HepG2 (cell line): Measurements from ENCODE around the gene WDR54.

Source experiments
- CAMTA2 ChIP-seq: sonication (generic); formaldehyde crosslinking; IDR thresholded peaks from 2 replicates; pipeline ENCODE4 v1.4.0; 2020; ENCODE audit warnings: mild to moderate bottlenecking, missing genetic modification reagents, borderline replicate concordance
- DNMT1 ChIP-seq: sonication (generic); formaldehyde crosslinking; IDR thresholded peaks from 2 replicates; pipeline ENCODE4 v1.5.1; 2020; ENCODE audit warnings: mild to moderate bottlenecking, missing genetic modification reagents
- GATAD2A ChIP-seq: IDR thresholded peaks from 2 replicates; pipeline ENCODE4 v1.6.1; 2016
- HCFC1 ChIP-seq: fragments of 150-350 bp; IDR thresholded peaks from 2 replicates; pipeline ENCODE4 v1.6.1; 2014; ENCODE audit warnings: low read depth, low read length
- HNF4A ChIP-seq: sonication (generic); formaldehyde crosslinking; IDR thresholded peaks from 2 replicates; pipeline ENCODE4 v1.4.0; 2020; ENCODE audit warnings: missing genetic modification reagents
- MYC ChIP-seq: sonication (generic); formaldehyde crosslinking; IDR thresholded peaks from 2 replicates; pipeline ENCODE4 v1.9.0; 2021; ENCODE audit warnings: missing genetic modification reagents, borderline replicate concordance
- PAX8 ChIP-seq: sonication (generic); formaldehyde crosslinking; IDR thresholded peaks from 2 replicates; pipeline ENCODE4 v1.8.0; 2022; ENCODE audit warnings: mild to moderate bottlenecking, missing genetic modification reagents, borderline replicate concordance
- POLR2A ChIP-seq, 2 experiments: IDR thresholded peaks; 2 replicates each; pipeline ENCODE4 v1.6.1; 2011; ENCODE audit warnings: low read depth in 2 of 2, low read length in 2 of 2, mild to moderate bottlenecking in 1 of 2, moderate library complexity in 1 of 2; ENCODE audit not compliant: insufficient read depth in 1 of 2
- POLR2AphosphoS5 ChIP-seq: IDR thresholded peaks from 2 replicates; pipeline ENCODE4 v1.6.1; 2012; ENCODE audit warnings: low read depth, low read length
- PTBP1 ChIP-seq: fragments of 200-400 bp; formaldehyde crosslinking; IDR thresholded peaks from 2 replicates; pipeline ENCODE4 v1.6.1; 2018; ENCODE audit warnings: low read length, low read depth; ENCODE audit not compliant: poor library complexity, severe bottlenecking
- ZNF121 ChIP-seq: sonication (generic); formaldehyde crosslinking; IDR thresholded peaks from 2 replicates; pipeline ENCODE4 v1.5.0; 2020; ENCODE audit warnings: mild to moderate bottlenecking, missing genetic modification reagents
- ZNF33A ChIP-seq: sonication (generic); formaldehyde crosslinking; IDR thresholded peaks from 2 replicates; pipeline ENCODE4 v1.5.1; 2020; ENCODE audit warnings: missing genetic modification reagents, mild to moderate bottlenecking, moderate library complexity, borderline replicate concordance
- TF ChIP-seq, protein P1 (sequence below): sonication (generic); formaldehyde crosslinking; IDR thresholded peaks from 2 replicates; pipeline ENCODE4 v1.5.0; 2020; ENCODE audit warnings: mild to moderate bottlenecking, missing genetic modification reagents, moderate library complexity
- TF ChIP-seq, protein P2 (sequence below), 2 experiments: fragments of 450-650 bp in 1 of 2; sonication (generic) in 1 of 2; formaldehyde crosslinking in 1 of 2; IDR thresholded peaks; 2 replicates each; pipeline versions ENCODE4 v1.6.1 to v1.8.0; 2016 to 2022; ENCODE audit warnings: antibody characterized with exemption in 1 of 2, mild to moderate bottlenecking in 1 of 2, missing genetic modification reagents in 1 of 2

DNA sequence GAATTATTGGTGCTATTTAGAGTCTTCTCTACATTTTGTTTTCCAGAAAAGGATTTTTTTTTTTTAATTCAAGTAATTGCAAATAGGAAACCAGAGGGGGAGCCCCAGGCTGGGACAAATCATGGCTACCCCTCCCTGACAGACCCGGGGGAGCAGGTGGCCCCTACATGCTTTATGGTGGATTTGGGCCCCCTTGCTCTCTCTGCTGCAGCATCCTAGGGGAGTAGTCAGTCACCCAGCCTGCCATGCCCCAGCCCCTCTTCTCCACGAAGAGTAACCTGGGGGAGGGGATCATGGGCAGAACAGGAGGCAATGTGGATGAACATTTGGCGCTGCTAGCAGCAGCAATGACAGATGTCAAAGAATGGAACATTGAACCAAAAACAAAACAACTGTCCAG lies 4.8 kb upstream of the WDR54 start:
- TF ChIP-seq CAMTA2 (CRISPR knock-in tag) (no peak), ZNF33A (CRISPR knock-in tag) (no peak), DNMT1 (no peak), POLR2AphosphoS5 (no peak), MYC (no peak), ZNF121 (CRISPR knock-in tag) (no peak), PAX8 (CRISPR knock-in tag) (no peak), POLR2A (IDR thresholded peaks at IDR 0.05; ENCODE audit: insufficient read depth in 1 of 2, low read depth in 2 of 2, low read length in 2 of 2) (no peak), HCFC1 (no peak), GATAD2A (CRISPR knock-in tag) (no peak), HNF4A (CRISPR knock-in tag) (no peak), PTBP1 (no peak)
- TF ChIP-seq, protein P1, sequence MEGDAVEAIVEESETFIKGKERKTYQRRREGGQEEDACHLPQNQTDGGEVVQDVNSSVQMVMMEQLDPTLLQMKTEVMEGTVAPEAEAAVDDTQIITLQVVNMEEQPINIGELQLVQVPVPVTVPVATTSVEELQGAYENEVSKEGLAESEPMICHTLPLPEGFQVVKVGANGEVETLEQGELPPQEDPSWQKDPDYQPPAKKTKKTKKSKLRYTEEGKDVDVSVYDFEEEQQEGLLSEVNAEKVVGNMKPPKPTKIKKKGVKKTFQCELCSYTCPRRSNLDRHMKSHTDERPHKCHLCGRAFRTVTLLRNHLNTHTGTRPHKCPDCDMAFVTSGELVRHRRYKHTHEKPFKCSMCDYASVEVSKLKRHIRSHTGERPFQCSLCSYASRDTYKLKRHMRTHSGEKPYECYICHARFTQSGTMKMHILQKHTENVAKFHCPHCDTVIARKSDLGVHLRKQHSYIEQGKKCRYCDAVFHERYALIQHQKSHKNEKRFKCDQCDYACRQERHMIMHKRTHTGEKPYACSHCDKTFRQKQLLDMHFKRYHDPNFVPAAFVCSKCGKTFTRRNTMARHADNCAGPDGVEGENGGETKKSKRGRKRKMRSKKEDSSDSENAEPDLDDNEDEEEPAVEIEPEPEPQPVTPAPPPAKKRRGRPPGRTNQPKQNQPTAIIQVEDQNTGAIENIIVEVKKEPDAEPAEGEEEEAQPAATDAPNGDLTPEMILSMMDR (CRISPR knock-in tag), result no peak
- TF ChIP-seq, protein P2, sequence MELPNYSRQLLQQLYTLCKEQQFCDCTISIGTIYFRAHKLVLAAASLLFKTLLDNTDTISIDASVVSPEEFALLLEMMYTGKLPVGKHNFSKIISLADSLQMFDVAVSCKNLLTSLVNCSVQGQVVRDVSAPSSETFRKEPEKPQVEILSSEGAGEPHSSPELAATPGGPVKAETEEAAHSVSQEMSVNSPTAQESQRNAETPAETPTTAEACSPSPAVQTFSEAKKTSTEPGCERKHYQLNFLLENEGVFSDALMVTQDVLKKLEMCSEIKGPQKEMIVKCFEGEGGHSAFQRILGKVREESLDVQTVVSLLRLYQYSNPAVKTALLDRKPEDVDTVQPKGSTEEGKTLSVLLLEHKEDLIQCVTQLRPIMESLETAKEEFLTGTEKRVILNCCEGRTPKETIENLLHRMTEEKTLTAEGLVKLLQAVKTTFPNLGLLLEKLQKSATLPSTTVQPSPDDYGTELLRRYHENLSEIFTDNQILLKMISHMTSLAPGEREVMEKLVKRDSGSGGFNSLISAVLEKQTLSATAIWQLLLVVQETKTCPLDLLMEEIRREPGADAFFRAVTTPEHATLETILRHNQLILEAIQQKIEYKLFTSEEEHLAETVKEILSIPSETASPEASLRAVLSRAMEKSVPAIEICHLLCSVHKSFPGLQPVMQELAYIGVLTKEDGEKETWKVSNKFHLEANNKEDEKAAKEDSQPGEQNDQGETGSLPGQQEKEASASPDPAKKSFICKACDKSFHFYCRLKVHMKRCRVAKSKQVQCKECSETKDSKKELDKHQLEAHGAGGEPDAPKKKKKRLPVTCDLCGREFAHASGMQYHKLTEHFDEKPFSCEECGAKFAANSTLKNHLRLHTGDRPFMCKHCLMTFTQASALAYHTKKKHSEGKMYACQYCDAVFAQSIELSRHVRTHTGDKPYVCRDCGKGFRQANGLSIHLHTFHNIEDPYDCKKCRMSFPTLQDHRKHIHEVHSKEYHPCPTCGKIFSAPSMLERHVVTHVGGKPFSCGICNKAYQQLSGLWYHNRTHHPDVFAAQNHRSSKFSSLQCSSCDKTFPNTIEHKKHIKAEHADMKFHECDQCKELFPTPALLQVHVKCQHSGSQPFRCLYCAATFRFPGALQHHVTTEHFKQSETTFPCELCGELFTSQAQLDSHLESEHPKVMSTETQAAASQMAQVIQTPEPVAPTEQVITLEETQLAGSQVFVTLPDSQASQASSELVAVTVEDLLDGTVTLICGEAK (IDR thresholded peaks at IDR 0.05), result no peak
- TF ChIP-seq, protein P2 (CRISPR knock-in tag; IDR thresholded peaks at IDR 0.05), result no peak
